Measurements from ENCODE around the gene DBP.

Gene DBP

DNA sequence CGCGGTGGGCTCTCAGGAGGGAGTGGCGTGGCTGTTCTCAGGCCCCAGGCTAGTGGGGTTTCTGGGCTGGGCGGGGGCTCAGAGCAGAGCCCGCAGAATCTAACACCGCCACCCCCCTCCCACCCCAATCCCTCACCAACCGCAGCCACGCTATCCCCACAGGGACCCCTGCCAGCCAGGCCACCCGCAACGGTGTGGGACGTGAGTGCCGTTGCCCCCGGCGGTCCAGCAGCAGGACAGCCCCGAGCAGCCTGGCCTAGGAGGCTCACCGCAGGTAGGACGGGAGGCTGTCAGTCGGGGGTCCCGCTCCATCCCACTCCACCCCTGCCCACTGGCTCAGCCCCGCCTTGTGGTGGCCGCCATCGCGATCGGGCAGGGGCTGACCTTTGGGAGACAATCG lies 35.8 kb upstream of the DBP start, which contains the start of gene NTN5:
NTN5 (minus strand) TSS at position 24 of the 400 bp plus-strand sequence. CDS start 2,031 bp downstream, outside the sequence.
- H3K27ac ChIP-seq (ENCODE audit: low read depth, low read length), result no peak within 1 kb of the TSS
- H3K4me3 ChIP-seq (ENCODE audit: low read length), result no peak within 1 kb of the TSS
- no peaks in the 10 kb centered on the region for H3K27me3 ChIP-seq (ENCODE audit: control insufficient read depth, low read length)
- no peaks in the 10 kb centered on the region for H3F3A ChIP-seq (ENCODE audit: control insufficient read depth, insufficient read depth)
- no peaks in the 10 kb centered on the region for H3K36me3 ChIP-seq (ENCODE audit: control insufficient read depth, low read length)
- peaks cover 9% of the 10 kb centered on the region for H3K4me1 ChIP-seq (ENCODE audit: control insufficient read depth, low read length)
- TF ChIP-seq CTCF (IDR thresholded peaks at IDR 0.05; ENCODE audit: low read depth, low read length, poor library complexity, severe bottlenecking), result no peak
- no peak for TF ChIP-seq EZH2phosphoT487 (IDR thresholded peaks at IDR 0.05; ENCODE audit: borderline replicate concordance, low read length)
- H3K4me2 ChIP-seq (ENCODE audit: low read length), result no peak within 1 kb of the TSS
- no peaks in the 10 kb centered on the region for H3K79me2 ChIP-seq (ENCODE audit: control insufficient read depth, low read length)
- H3K9me3 ChIP-seq (ENCODE audit: control insufficient read depth, insufficient read depth, low read length), result peaks cover 5% of the 10 kb centered on the region; the same call in 1 of the 2 replicates
- no peaks in the 10 kb centered on the region for H3K9me2 ChIP-seq (replicated peaks; ENCODE audit: control insufficient read depth, low read length)
- H4K20me1 ChIP-seq (ENCODE audit: control insufficient read depth, insufficient read depth, low read depth, low read length), result no peaks in the 10 kb centered on the region

DNA sequence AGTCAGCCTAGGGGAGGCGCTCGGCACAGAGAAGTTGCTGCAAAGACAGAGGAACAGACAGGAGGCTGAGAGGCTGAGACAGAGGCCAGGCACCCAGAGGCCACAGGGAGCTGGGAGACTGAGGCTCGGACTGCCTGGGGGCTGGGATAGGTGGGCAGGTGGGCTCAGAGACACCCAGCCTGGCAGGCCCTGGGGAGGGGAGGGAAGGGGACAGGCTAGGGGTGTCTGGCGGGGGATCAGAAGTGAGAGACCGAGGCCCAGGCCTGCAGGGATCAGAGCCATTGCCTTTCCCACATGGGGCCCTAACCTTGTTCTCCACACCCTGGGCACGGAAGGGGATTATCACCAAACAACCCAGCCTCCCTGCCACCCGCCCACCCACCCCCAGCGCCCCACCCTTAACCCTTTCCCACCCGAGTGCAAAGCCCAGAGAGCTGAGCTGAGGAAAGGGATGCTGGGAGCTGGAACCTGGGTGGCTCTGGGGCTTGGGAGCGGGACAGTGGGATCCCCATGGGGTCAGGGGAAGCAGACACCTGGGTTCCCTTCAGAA lies 34.3 kb upstream of the DBP start:
- H4K20me1 ChIP-seq (ENCODE audit: control insufficient read depth, insufficient read depth, low read depth, low read length), result no peaks in the 10 kb centered on the region
- no peaks in the 10 kb centered on the region for H3F3A ChIP-seq (ENCODE audit: control insufficient read depth, insufficient read depth)
- TF ChIP-seq EZH2phosphoT487 (IDR thresholded peaks at IDR 0.05; ENCODE audit: borderline replicate concordance, low read length) (no peak), CTCF (IDR thresholded peaks at IDR 0.05; ENCODE audit: low read depth, low read length, poor library complexity, severe bottlenecking) (no peak)
- no peaks in the 10 kb centered on the region for H3K79me2 ChIP-seq (ENCODE audit: control insufficient read depth, low read length)
- no peaks in the 10 kb centered on the region for H3K27me3 ChIP-seq (ENCODE audit: control insufficient read depth, low read length)
- H3K4me3 ChIP-seq (ENCODE audit: low read length), result no peak overlapping the region
- H3K9me3 ChIP-seq (ENCODE audit: control insufficient read depth, insufficient read depth, low read length), result peaks cover 5% of the 10 kb centered on the region; the same call in 1 of the 2 replicates
- no peaks in the 10 kb centered on the region for H3K9me2 ChIP-seq (replicated peaks; ENCODE audit: control insufficient read depth, low read length)
- H3K27ac ChIP-seq (ENCODE audit: low read depth, low read length), result no peak overlapping the region
- no peaks in the 10 kb centered on the region for H3K36me3 ChIP-seq (ENCODE audit: control insufficient read depth, low read length)
- no peak overlapping the region for H3K4me2 ChIP-seq (ENCODE audit: low read length)
- H3K4me1 ChIP-seq (ENCODE audit: control insufficient read depth, low read length), result peaks cover 9% of the 10 kb centered on the region

- Histone ChIP-seq H3K79me2 (ENCODE audit: control insufficient read depth, low read length) (no peaks in the 10 kb centered on the region), H3F3A (ENCODE audit: control insufficient read depth, insufficient read depth) (no peaks in the 10 kb centered on the region), H3K9me3 (ENCODE audit: control insufficient read depth, insufficient read depth, low read length) (peaks cover 5% of the 10 kb centered on the region; the same call in 1 of the 2 replicates), H3K4me1 (ENCODE audit: control insufficient read depth, low read length) (peaks cover 9% of the 10 kb centered on the region), H3K4me3 (ENCODE audit: low read length) (no peak overlapping the region), H3K4me2 (ENCODE audit: low read length) (no peak overlapping the region), H3K27ac (ENCODE audit: low read depth, low read length) (no peak overlapping the region), H3K36me3 (ENCODE audit: control insufficient read depth, low read length) (no peaks in the 10 kb centered on the region), H3K9me2 (replicated peaks; ENCODE audit: control insufficient read depth, low read length) (no peaks in the 10 kb centered on the region), H4K20me1 (ENCODE audit: control insufficient read depth, insufficient read depth, low read depth, low read length) (no peaks in the 10 kb centered on the region), H3K27me3 (ENCODE audit: control insufficient read depth, low read length) (no peaks in the 10 kb centered on the region)
- TF ChIP-seq EZH2phosphoT487 (IDR thresholded peaks at IDR 0.05; ENCODE audit: borderline replicate concordance, low read length) (no peak), CTCF (IDR thresholded peaks at IDR 0.05; ENCODE audit: low read depth, low read length, poor library complexity, severe bottlenecking) (no peak)
These were observed 33.7 kb upstream of the DBP start for GRCh38 chr19:48670699-48671445.
